Tibial nerve (tissue), 4 donors: ENCODE data around the gene UBXN10. TPM values are rescaled to one million over a fixed set of nuclear protein-coding genes. Genes with fewer than 3 reads are reported as not detected.

Experiments used
- DNase-seq, 2 donors: peaks; one replicate each; pipeline ENCODE4 v3.0.0-alpha.2; 2019; ENCODE audit warnings: low spot score in 2 of 2
- H3K27ac ChIP-seq, 4 donors: fragments of 200-600 bp; sonication (generic) in 3 of 4; one replicate each; pipeline ENCODE4 v1.5.1; 2017 to 2019; ENCODE audit warnings: mild to moderate bottlenecking in 1 of 4
- H3K27me3 ChIP-seq, 2 donors: fragments of 200-600 bp; sonication (generic) in 1 of 2; one replicate each; pipeline versions ENCODE4 v1.5.1 to v1.6.0; 2017 to 2019
- H3K36me3 ChIP-seq, 3 donors: fragments of 200-600 bp; sonication (generic); one replicate each; pipeline ENCODE4 v1.5.1; 2018 to 2019
- H3K4me1 ChIP-seq, 4 donors: fragments of 200-600 bp; sonication (generic) in 3 of 4; one replicate each; pipeline ENCODE4 v1.5.1; 2017 to 2019
- H3K4me3 ChIP-seq, 4 donors: fragments of 200-600 bp; sonication (generic) in 3 of 4; one replicate each; pipeline ENCODE4 v1.5.1; 2017 to 2019; ENCODE audit warnings: mild to moderate bottlenecking in 1 of 4, moderate library complexity in 1 of 4
- H3K9me3 ChIP-seq, 4 donors: fragments of 200-600 bp; sonication (generic) in 3 of 4; one replicate each; pipeline ENCODE4 v1.5.1; 2017 to 2019
- EP300 ChIP-seq, 2 donors: sonication (generic); formaldehyde crosslinking; IDR thresholded peaks; one replicate each; pipeline ENCODE4 v1.6.1; 2017; ENCODE audit warnings: antibody characterized with exemption in 2 of 2, mild to moderate bottlenecking in 1 of 2
- POLR2A ChIP-seq, 2 donors: fragments of 450-650 bp; IDR thresholded peaks; one replicate each; pipeline ENCODE4 v1.6.1; 2017; ENCODE audit warnings: antibody characterized with exemption in 2 of 2, mild to moderate bottlenecking in 2 of 2, moderate library complexity in 2 of 2
- WGBS, 2 donors: methylation state at CpG; one replicate each; pipeline ENCODE4 v1.1.5; 2018; 5-methylcytosine and 5-hydroxymethylcytosine counted together
- total RNA-seq, 4 donors: library from RNA; depleted of rRNA; stranded (reverse); fragments of >200 nt; gene quantifications; one replicate each; pipeline ENCODE4 v1.1.0, GENCODE V29; 2016
- TF ChIP-seq, protein P1 (sequence below), 5 experiments: fragments of 200-600 bp in 3 of 5; fragments of 450-650 bp in 2 of 5; sonication (generic) in 3 of 5; IDR thresholded peaks; one replicate each; pipeline ENCODE4 v1.5.1; 2016 to 2019; ENCODE audit warnings: antibody characterized with exemption in 5 of 5, mild to moderate bottlenecking in 3 of 5, moderate library complexity in 2 of 5

UBXN10 gene
- total RNA-seq, 4 donors from 2014 or later: under 0.01 to 0.84 (median 0.41) TPM

DNA sequence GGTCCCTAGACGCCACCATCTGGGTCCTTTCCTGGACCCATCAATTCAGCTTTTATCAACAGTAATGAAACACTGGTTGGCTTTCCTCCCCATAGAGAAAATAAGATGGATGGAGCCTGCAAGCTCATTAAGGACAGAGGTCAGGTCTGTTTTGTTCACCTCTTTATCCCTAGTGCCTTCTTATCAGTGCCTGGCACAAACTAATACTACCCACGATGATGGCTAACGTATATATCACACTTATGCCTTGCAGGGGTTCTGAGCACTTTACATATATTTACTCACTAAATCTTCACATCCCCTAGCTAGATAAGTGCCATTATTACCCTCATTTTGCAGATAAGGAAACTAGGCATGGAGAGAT lies 5.1 kb upstream of the UBXN10 start:
- TF ChIP-seq, protein P1, sequence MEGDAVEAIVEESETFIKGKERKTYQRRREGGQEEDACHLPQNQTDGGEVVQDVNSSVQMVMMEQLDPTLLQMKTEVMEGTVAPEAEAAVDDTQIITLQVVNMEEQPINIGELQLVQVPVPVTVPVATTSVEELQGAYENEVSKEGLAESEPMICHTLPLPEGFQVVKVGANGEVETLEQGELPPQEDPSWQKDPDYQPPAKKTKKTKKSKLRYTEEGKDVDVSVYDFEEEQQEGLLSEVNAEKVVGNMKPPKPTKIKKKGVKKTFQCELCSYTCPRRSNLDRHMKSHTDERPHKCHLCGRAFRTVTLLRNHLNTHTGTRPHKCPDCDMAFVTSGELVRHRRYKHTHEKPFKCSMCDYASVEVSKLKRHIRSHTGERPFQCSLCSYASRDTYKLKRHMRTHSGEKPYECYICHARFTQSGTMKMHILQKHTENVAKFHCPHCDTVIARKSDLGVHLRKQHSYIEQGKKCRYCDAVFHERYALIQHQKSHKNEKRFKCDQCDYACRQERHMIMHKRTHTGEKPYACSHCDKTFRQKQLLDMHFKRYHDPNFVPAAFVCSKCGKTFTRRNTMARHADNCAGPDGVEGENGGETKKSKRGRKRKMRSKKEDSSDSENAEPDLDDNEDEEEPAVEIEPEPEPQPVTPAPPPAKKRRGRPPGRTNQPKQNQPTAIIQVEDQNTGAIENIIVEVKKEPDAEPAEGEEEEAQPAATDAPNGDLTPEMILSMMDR (IDR thresholded peaks at IDR 0.05): no peak
- TF ChIP-seq EP300 (IDR thresholded peaks at IDR 0.05): no peak
- no peak for TF ChIP-seq POLR2A (IDR thresholded peaks at IDR 0.05)
- Histone ChIP-seq H3K4me1 (peaks cover 0 to 4% (median 0%) of the 10 kb centered on the region in 4 donors), H3K4me3 (no peak overlapping the region), H3K27me3 (peaks cover 0 to 24% of the 10 kb centered on the region in 2 donors), H3K9me3 (no peaks in the 10 kb centered on the region), H3K27ac (no peak overlapping the region), H3K36me3 (no peaks in the 10 kb centered on the region)
- WGBS, 2 donors: 75 to 88% methylated on average over 3 of the region's 3 CpGs
- no peak for DNase-seq

DNA sequence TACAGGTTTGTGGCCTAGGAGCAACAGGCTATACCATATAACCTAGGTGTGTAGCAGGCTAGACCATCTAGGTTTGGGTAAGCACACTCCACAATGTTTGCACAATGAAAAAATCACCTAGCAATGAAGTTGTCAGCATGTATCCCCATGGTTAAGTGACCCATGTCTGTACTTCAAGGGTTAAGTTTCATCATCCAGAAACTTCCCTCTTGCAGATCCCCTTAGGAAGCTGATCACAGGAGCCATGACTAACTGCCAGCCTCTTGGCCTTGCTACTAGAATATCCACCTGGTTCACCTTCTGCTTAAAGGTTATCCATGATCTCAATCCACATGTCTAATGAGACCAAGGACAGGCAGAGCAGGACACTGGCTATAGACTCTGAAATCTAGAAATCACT lies 3.5 kb upstream of the UBXN10 start:
- H3K27ac ChIP-seq: no peak overlapping the region
- peaks cover 0 to 40% of the 10 kb centered on the region in 2 donors for H3K27me3 ChIP-seq
- H3K4me3 ChIP-seq: no peak overlapping the region
- no peak for DNase-seq
- H3K36me3 ChIP-seq: no peaks in the 10 kb centered on the region
- no peak for TF ChIP-seq EP300 (IDR thresholded peaks at IDR 0.05)
- TF ChIP-seq POLR2A (IDR thresholded peaks at IDR 0.05): no peak
- TF ChIP-seq, protein P1 (IDR thresholded peaks at IDR 0.05): no peak
- H3K4me1 ChIP-seq: peaks cover 0 to 10% (median 3%) of the 10 kb centered on the region in 4 donors
- no peaks in the 10 kb centered on the region for H3K9me3 ChIP-seq

DNA sequence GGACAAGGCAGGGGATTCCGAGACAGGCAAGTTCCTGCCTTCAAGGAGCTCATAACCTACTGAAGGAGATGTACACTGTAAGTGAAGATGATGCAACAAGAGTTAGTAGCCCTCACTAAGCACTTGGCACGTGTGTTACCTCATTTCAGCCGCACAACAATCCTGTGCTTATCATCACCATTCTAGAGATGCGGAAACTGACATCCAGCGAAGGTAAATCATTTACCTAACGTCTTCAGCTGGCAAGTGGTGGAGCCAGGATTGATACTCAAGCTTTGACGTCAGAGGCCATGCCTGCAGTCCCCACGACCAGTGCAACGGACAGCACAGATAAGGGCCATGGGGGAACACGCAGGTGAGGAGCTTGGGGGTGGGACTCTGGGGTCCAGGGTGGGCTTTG lies 2.9 kb upstream of the UBXN10 start:
- Histone ChIP-seq H3K27me3 (peaks cover 0 to 46% of the 10 kb centered on the region in 2 donors), H3K9me3 (no peaks in the 10 kb centered on the region), H3K27ac (no peak overlapping the region), H3K4me1 (peaks cover 0 to 10% (median 3%) of the 10 kb centered on the region in 4 donors), H3K36me3 (no peaks in the 10 kb centered on the region), H3K4me3 (no peak overlapping the region)
- TF ChIP-seq POLR2A (IDR thresholded peaks at IDR 0.05): no peak
- no peak for TF ChIP-seq EP300 (IDR thresholded peaks at IDR 0.05)
- TF ChIP-seq, protein P1 (IDR thresholded peaks at IDR 0.05): no peak
- WGBS, 2 donors: 85 to 86% methylated on average over 10 of the region's 10 CpGs
- DNase-seq: no peak

DNA sequence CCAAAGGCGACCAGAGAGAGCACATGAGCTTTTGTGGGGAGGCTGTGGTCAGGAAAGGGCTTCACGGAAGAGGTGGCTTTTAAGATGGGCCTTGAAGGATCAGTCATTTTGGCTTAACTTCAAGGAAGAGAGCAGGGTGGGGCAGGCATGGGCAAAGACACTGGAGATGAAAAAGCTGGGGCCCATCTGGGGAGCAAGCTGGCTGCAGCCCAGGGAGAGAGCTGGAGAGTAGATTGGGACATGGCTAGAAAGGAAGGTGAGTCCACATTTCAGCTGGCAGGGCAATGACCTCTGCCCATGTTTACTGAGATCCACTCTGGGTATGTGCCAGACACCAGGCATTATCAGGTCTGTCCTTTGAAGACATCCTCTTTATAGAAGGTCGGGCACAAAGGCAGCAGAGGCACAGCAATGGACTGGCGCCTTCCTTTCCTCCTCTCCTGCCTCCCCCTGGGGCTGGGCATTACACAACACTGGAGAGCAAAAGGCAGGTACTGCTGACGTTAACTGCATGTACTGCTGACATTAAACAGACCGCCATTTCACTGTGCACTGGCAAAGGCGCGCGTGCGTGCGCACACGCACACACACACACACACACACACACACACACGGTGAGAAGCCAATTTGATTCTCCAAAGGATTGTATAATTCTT lies 2.2 kb upstream of the UBXN10 start:
- WGBS, 2 donors: 78 to 84% methylated on average over 13 of the region's 13 CpGs
- Histone ChIP-seq H3K27ac (no peak overlapping the region), H3K4me1 (peaks cover 0 to 10% (median 3%) of the 10 kb centered on the region in 4 donors), H3K36me3 (no peaks in the 10 kb centered on the region), H3K9me3 (no peaks in the 10 kb centered on the region), H3K4me3 (no peak overlapping the region), H3K27me3 (peaks cover 0 to 53% of the 10 kb centered on the region in 2 donors)
- DNase-seq: no peak
- no peak for TF ChIP-seq EP300 (IDR thresholded peaks at IDR 0.05)
- TF ChIP-seq POLR2A (IDR thresholded peaks at IDR 0.05): no peak
- TF ChIP-seq, protein P1 (IDR thresholded peaks at IDR 0.05): no peak

DNA sequence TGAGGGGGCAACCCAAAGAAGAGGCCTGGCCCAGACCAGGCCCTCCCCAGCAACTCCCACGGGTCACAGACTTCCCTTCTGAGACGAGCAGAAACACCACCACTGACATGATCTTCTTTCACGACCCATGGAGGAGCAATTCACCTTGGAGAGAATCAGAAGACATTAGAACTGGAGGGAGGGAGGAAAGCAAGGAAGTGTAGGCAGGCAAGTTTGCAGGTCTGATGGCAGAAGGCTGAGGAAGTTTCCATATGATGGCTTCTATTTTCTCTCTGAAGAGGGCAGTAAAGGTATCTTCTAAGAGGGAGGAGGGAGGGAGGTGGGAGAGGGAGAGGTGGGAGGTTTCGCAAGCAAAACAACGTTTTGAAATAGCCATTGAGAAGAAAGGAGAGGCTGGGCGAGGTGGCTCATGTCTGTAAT lies 1.4 kb upstream of the UBXN10 start:
- peaks cover 0 to 10% (median 3%) of the 10 kb centered on the region in 4 donors for H3K4me1 ChIP-seq
- TF ChIP-seq POLR2A (IDR thresholded peaks at IDR 0.05) (no peak), EP300 (IDR thresholded peaks at IDR 0.05) (no peak)
- TF ChIP-seq, protein P1 (IDR thresholded peaks at IDR 0.05): no peak
- peaks cover 0 to 59% of the 10 kb centered on the region in 2 donors for H3K27me3 ChIP-seq
- H3K36me3 ChIP-seq: no peaks in the 10 kb centered on the region
- no peak overlapping the region for H3K4me3 ChIP-seq
- 59 to 61% methylated on average over 6 of the region's 6 CpGs for WGBS, 2 donors
- H3K27ac ChIP-seq: no peak overlapping the region
- H3K9me3 ChIP-seq: no peaks in the 10 kb centered on the region
- no peak for DNase-seq
